HG03520 (cell line): ENCODE measurements around the gene LRRC32.
"Not testable (repeated sequence)": the region's sequence is repeated elsewhere in the genome, so short reads cannot be mapped to it uniquely, and the experiment has no call there.

Source experiments
- ATAC-seq: cut with Tn5 transposase; IDR thresholded peaks from one replicate; pipeline ENCODE4 v1.9.1; 2021; ENCODE audit warnings: mild to moderate bottlenecking, moderate library complexity; ENCODE audit not compliant: unreplicated experiment

Gene LRRC32

GRCh38 chr11:76653674-76654284, 16.8 kb downstream of the LRRC32 start:
- ATAC-seq = no peak

GRCh38 chr11:76653012-76653673, 17.4 kb downstream of the LRRC32 start:
- ATAC-seq = no peak

DNA sequence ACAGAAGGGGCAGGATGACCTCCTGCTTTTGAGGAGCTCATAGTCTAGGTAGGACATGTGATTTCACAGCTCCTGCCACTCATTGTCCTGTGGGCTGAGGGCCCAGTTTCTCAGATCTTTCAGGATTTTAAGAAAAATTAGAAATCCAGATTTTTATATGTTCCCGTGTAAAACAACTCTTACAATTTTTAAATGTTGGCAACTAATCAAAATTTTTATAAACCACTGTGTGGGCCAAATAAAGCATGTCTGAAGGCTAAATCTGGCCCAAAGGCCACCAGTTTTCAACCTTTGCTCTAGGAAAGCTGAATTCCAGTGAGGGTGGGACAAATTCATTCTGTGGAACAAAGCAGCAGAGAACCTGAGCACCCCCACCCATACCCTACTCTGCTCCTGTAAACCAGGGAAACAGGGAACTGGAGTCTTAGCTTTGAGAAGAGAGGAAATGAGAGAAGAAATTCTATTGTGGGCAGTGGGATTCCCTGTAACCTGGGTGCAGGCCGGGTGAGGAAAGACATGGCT, 20.6 kb downstream of the LRRC32 start:
- no peak for ATAC-seq

DNA sequence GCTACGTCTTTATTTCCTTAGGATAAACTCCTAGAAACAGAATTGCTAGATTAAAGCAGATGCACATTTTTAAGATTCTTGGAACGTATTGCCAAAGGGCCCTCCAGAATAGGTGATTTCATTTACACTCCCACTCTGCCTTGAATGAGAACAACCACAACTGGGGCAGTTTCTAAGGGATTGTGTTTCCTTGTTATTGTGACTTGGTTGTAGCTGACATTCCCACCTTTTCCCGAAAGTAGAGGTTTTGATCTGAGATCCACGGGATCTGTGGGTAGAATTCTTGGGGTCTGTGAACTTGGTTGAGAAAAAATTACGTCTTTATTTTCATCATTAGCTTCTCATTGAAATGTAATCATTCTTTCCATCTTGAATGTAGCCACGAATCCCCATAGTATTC, 21.5 kb downstream of the LRRC32 start:
- no peak for ATAC-seq

- ATAC-seq = no peak
Measured at GRCh38 chr11:76648061-76648460, 22.5 kb downstream of the LRRC32 start.

GRCh38 chr11:76646882-76647534, 23.5 kb downstream of the LRRC32 start:
- no peak for ATAC-seq

DNA sequence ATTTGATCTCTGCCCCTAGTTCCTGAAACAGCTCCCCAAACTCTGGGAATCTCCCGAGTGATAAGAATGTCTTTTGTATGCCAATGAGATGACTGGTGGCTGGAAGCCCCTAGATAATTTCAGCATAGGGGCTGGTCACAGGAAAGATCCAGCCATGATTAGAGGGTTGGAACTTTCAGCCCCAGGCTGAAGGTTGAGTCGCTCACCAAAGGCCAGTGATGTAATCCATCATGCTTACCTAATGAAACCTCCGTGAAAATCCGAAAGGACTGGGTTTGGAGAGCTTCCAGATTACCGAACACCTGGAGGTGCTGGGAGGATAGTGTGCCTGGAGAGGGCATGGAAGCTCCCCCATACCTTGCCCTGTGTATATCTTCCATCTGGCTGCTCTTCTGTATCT, 26.0 kb downstream of the LRRC32 start:
- no peak for ATAC-seq

- not testable (repeated sequence) for ATAC-seq
Measured at GRCh38 chr11:76643711-76644110, 26.8 kb downstream of the LRRC32 start.

GRCh38 chr11:76642341-76642740, 28.2 kb downstream of the LRRC32 start:
- ATAC-seq = no peak

- ATAC-seq = no peak
Measured at GRCh38 chr11:76641905-76642304, 28.6 kb downstream of the LRRC32 start.

DNA sequence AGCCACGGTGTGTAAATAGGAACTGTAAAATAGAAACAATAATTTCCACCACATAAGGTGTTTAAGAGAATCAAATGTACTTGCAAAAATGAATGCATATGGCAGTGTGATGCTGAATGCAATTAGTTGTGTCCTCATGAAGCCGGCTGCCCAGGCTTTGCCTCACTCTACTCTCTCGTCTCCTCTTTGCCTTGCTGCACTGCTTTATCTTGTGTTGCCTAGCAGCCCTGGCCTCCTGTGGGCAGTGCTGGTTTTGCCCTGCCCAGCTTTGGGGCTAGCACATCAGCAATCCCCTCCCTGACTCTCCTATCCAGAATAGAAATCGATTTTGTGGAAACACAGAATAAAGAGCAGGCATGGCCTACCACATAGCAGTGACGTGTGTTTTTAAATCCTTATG, 30.0 kb downstream of the LRRC32 start:
- no peak for ATAC-seq

GRCh38 chr11:76639621-76640020, 30.9 kb downstream of the LRRC32 start:
- no peak for ATAC-seq

GRCh38 chr11:76638270-76639197, 32.0 kb downstream of the LRRC32 start:
- ATAC-seq = no peak

DNA sequence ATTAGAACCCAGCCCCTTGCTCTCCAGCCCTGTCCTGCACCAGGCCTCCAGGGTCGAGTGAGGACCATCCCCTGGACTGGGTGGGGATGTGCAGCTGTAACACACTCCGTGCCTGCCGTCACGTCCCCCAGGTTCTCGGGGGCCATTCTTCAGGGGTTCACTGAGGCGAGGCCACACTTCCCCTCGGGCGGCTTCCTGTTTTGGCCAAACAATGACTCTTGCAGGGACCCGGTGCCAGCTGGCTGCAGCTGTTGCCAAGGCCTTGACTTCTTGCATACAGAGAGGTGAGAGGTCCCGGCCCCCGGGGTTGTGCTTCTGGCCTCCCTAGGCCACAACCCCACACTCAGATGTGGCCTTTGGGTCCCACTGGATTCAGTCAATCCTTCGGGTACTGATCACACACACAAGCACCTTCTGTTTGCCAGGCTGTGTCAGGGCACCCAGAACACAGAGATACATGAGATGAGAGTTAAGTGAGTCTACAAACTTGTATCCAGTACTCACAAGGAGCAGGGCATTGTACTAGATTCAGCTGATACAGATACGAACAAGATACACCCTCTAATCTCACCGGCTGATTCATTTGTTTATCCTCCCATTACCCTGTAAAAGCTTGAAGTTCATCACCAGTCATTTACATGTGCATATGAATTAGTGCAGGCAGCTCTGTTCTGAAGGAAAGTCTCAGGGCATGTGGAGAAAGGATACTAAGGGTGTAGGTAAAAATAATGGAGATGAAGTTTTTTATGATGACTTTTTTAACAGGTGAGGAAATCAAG, 32.9 kb downstream of the LRRC32 start:
- peak; percentile 64 for ATAC-seq

DNA sequence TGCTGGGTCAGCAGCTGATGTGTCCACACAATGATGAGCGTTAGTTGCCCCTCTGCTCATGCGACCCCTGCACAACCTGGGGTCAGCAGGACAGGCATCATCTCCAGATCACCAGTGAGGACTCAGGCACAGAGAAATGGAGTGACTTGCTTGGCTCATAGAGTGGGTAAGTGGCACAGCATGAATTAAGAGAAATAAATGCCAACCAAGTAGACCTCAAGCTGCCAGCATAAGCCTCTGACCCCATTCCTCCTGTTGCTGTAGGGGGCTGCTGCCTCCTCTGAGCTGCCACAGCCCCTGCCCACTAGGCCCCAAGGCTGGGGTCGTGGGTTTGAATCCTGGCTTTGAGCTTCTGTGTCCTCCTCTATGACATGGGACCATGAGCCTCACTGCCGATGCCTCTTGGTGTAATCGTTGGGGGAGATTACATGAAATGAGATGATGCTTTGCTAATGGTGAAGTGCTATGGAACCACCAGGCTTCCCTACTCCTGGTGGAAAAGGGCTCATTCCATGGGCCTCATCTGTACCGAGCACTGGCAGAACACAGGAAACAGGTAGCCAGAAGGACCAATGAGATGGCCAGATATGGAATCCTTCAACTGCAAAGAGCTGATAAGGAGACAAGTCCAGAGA, 33.6 kb downstream of the LRRC32 start:
- ATAC-seq = no peak

DNA sequence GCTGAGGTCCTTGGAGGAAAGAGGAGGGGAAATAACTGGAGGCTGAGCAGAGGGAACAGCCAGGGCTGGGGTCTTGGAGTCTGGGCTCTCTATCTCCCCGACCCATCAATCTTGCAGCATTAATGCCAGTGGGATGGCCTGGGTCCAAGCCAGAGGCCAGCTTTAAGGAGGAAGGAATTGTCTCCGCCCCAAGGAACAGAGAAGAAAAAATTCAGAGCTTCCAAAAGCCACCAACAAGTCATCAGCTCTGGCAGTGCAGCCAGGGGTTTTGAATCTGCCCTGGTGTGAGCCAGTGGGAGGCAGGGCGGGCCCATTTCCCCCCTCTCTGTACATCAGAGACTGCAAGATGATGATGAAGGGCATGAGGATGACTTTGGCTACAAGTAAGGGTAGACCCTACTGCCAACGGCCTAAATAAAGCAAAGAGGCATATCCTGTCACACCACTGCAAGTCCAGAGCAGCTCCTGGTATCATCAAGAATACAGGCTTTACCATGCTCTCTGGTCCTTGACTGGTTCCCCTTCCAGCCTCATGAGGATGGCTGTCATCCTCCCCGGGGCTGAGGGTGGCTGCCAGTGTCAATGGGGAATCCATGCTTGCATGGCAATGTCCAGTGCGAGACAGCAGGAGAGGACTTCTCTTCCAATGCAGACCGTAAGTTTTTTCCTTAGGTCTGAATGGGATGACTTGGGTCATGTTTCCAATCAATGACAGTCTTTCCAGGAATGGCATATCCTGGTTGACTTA, 34.4 kb downstream of the LRRC32 start:
- ATAC-seq = no peak

- ATAC-seq = no peak
Measured at GRCh38 chr11:76634886-76635285, 35.7 kb downstream of the LRRC32 start.

DNA sequence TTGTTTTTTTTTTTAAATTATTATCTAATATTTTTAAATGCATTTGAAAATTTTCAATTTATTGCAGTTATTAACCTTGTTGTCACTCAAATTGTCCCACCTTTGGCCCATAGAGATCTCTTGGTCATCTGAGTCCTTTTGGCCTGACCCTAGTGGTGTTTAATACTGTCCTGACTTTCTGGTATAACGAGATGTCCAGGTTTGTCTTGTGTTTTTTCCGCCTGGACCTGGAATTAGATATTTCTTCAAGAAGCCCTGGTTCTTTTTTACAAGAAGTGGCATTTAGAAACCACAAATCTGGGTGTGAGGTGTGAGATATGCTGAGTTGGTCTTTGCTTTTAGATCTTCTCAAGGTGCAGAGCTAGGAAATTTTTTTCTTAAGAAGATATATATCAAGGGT, 38.1 kb downstream of the LRRC32 start:
- no peak for ATAC-seq
